IMR-90 (cell line): ENCODE results near the gene ATP5F1D. TPM values are rescaled to one million over a fixed set of nuclear protein-coding genes. Genes with fewer than 3 reads are reported as not detected.

ENCODE experiments used
- ATAC-seq: fragments of 200-7000 bp; cut with Tn5 transposase; 2 replicates; pipeline ENCODE4 v1.9.1; 2020; ENCODE audit warnings: low read depth, mild to moderate bottlenecking, moderate library complexity
- BruUV-seq: library from RNA; stranded (reverse); fragments of 400-500 nt; replicated peaks from 2 replicates; lab custom pipeline; 2021; lab: Mats Ljungman, UMichigan
- CTCF ChIA-PET: fragments of 300-600 bp; formaldehyde crosslinking; extraction: SDS; loops from one replicate; lab custom pipeline; 2021; ENCODE audit warnings: antibody characterized with exemption; lab: Yijun Ruan, JAX
- POLR2A ChIA-PET: fragments of 300-600 bp; sonication (Branson Sonifier 250); formaldehyde crosslinking; loops from one replicate; lab custom pipeline; 2022; ENCODE audit warnings: antibody characterized with exemption; ENCODE audit not compliant: unreplicated experiment; lab: Charles Lee
- DNase-seq: peaks from one replicate; pipeline ENCODE4 v3.0.0; 2013
- H2AFZ ChIP-seq: replicated peaks from 2 replicates; pipeline ENCODE3; 2013; ENCODE audit warnings: low read length, mild to moderate bottlenecking; ENCODE audit not compliant: poor library complexity
- H2AK5ac ChIP-seq: 2 replicates; pipeline ENCODE4 v1.6.1; 2013; ENCODE audit warnings: low read depth, low read length, inconsistent platforms
- H2AK9ac ChIP-seq: replicated peaks from 2 replicates; pipeline ENCODE3; 2013; ENCODE audit warnings: mild to moderate bottlenecking, low read depth, low read length, moderate library complexity; ENCODE audit not compliant: poor library complexity
- H2BK120ac ChIP-seq: 2 replicates; pipeline ENCODE4 v1.6.1; 2013; ENCODE audit warnings: low read depth, low read length, inconsistent platforms
- H2BK15ac ChIP-seq: 3 replicates; pipeline ENCODE4 v1.6.1; 2013; ENCODE audit warnings: low read depth, low read length, inconsistent platforms
- H2BK20ac ChIP-seq: 2 replicates; pipeline ENCODE4 v1.6.1; 2013; ENCODE audit warnings: low read depth, mild to moderate bottlenecking, inconsistent platforms, low read length, moderate library complexity
- H2BK5ac ChIP-seq: 2 replicates; pipeline ENCODE4 v1.6.1; 2013; ENCODE audit warnings: mild to moderate bottlenecking, low read depth, low read length, inconsistent platforms; ENCODE audit not compliant: poor library complexity, severe bottlenecking
- H3K14ac ChIP-seq: replicated peaks from 2 replicates; pipeline ENCODE4 v1.6.1; 2013; ENCODE audit warnings: low read depth, low read length, inconsistent platforms
- H3K18ac ChIP-seq: 2 replicates; pipeline ENCODE4 v1.6.1; 2013; ENCODE audit warnings: low read depth, low read length, control low read depth
- H3K23ac ChIP-seq: 2 replicates; pipeline ENCODE4 v1.6.1; 2013; ENCODE audit warnings: low read depth, low read length, inconsistent platforms
- H3K27ac ChIP-seq: 2 replicates; pipeline ENCODE4 v1.5.1; 2013; ENCODE audit warnings: mild to moderate bottlenecking, control low read depth, low read length; ENCODE audit not compliant: insufficient read depth
- H3K27me3 ChIP-seq: 2 replicates; pipeline ENCODE4 v1.6.1; 2013; ENCODE audit warnings: low read length; ENCODE audit not compliant: control insufficient read depth, insufficient read depth
- H3K36me3 ChIP-seq: 2 replicates; pipeline ENCODE4 v1.6.1; 2013; ENCODE audit warnings: low read length, mixed read lengths; ENCODE audit not compliant: control insufficient read depth, insufficient read depth
- H3K4ac ChIP-seq: 2 replicates; pipeline ENCODE4 v1.6.1; 2013; ENCODE audit warnings: low read depth, low read length, inconsistent platforms
- H3K4me1 ChIP-seq: 2 replicates; pipeline ENCODE4 v1.6.1; 2013; ENCODE audit warnings: low read length, mixed read lengths; ENCODE audit not compliant: control insufficient read depth, insufficient read depth
- H3K4me2 ChIP-seq: 2 replicates; pipeline ENCODE4 v1.6.1; 2013; ENCODE audit warnings: low read depth, mild to moderate bottlenecking, control low read depth, low read length, moderate library complexity
- H3K4me3 ChIP-seq: 2 replicates; pipeline ENCODE4 v1.5.1; 2013; ENCODE audit warnings: low read depth, mild to moderate bottlenecking, control low read depth, low read length, moderate library complexity; ENCODE audit not compliant: insufficient read depth
- H3K56ac ChIP-seq: 2 replicates; pipeline ENCODE4 v1.6.1; 2013; ENCODE audit warnings: low read length, inconsistent platforms; ENCODE audit not compliant: insufficient read depth; ENCODE audit errors: extremely low read depth
- H3K79me1 ChIP-seq, 2 experiments: 2 replicates each; pipeline ENCODE4 v1.6.1; 2013; ENCODE audit warnings: low read length in 2 of 2, inconsistent platforms in 1 of 2, low read depth in 1 of 2
- H3K9ac ChIP-seq: 2 replicates; pipeline ENCODE4 v1.6.1; 2013; ENCODE audit warnings: low read depth, low read length, control low read depth
- H3K9me1 ChIP-seq: 2 replicates; pipeline ENCODE4 v1.6.1; 2013; ENCODE audit warnings: low read length, inconsistent platforms; ENCODE audit not compliant: insufficient read depth
- H3K9me3 ChIP-seq: 2 replicates; pipeline ENCODE4 v1.6.1; 2013; ENCODE audit warnings: low read length; ENCODE audit not compliant: control insufficient read depth, insufficient read depth
- H4K20me1 ChIP-seq: 2 replicates; pipeline ENCODE4 v1.6.1; 2013; ENCODE audit warnings: low read length, inconsistent platforms; ENCODE audit not compliant: insufficient read depth
- H4K5ac ChIP-seq: 2 replicates; pipeline ENCODE4 v1.6.1; 2013; ENCODE audit warnings: mild to moderate bottlenecking, low read depth, low read length, control low read depth
- H4K8ac ChIP-seq, 2 experiments: 2 replicates each; pipeline ENCODE4 v1.6.1; 2013; ENCODE audit warnings: low read depth in 2 of 2, low read length in 2 of 2, control low read depth in 1 of 2, inconsistent platforms in 1 of 2
- H4K91ac ChIP-seq: 2 replicates; pipeline ENCODE4 v1.6.1; 2013; ENCODE audit warnings: low read depth, low read length, inconsistent platforms; ENCODE audit not compliant: insufficient read depth
- FOS ChIP-seq: fragments of 150-350 bp; IDR thresholded peaks from 2 replicates; pipeline ENCODE4 v1.6.1; 2016; ENCODE audit warnings: low read depth, low read length
- MXI1 ChIP-seq: IDR thresholded peaks from 2 replicates; pipeline ENCODE4 v1.6.1; 2012; ENCODE audit warnings: low read depth, mild to moderate bottlenecking, low read length, moderate library complexity, borderline replicate concordance
- USF2 ChIP-seq: fragments of 150-350 bp; IDR thresholded peaks from 2 replicates; pipeline ENCODE4 v1.6.1; 2017; ENCODE audit warnings: mild to moderate bottlenecking, antibody characterized with exemption, low read length, low read depth
- WGBS, 2 experiments: methylation state at CpG; one replicate each; pipeline versions ENCODE4 v1.1.5 to v1.1.7; 2013; ENCODE audit warnings: missing lambda C conversion rate in 2 of 2; ENCODE audit not compliant: insufficient read length in 1 of 2; ENCODE audit errors: extremely low coverage in 2 of 2; 5-methylcytosine and 5-hydroxymethylcytosine counted together
- dilution Hi-C: fragments of 300-500 bp; cut with HindIII; formaldehyde crosslinking; loops from one replicate; pipeline ENCODE4 v1.14.3; 2018; ENCODE audit warnings: low sequenced_read_pairs; ENCODE audit not compliant: unreplicated experiment
- in situ Hi-C: fragments of 300-500 bp; cut with MboI; formaldehyde crosslinking; loops from 3 replicates; pipeline ENCODE4 v1.14.3; 2019; ENCODE audit warnings: low sequenced_read_pairs, inconsistent platforms, mixed read lengths
- intact Hi-C: fragments of 100-400 bp; cut with micrococcal nuclease; formaldehyde crosslinking; loops from 2 replicates; pipeline ENCODE4 v1.10.0; 2022
- polyA plus RNA-seq, 3 experiments: library from polyadenylated mRNA; depleted of rRNA; stranded (reverse); fragments of >200 nt; gene quantifications; 2 replicates each; pipeline ENCODE4 v1.2.3, GENCODE V29; 2012; ENCODE audit warnings: low replicate concordance in 1 of 3
- total RNA-seq: library from RNA; depleted of rRNA; stranded (reverse); fragments of >200 nt; gene quantifications from 2 replicates; pipeline ENCODE4 v1.2.3, GENCODE V29; 2012

The ATP5F1D gene
- total and polyA plus RNA-seq, 2 of the 4 experiments (the other 2 are of a cell fraction), result 7.3 to 140 TPM

GRCh38 chr19:1210227-1210538 lies 31.4 kb upstream of the ATP5F1D start:
- Histone ChIP-seq H4K20me1 (peaks cover 68% of the 10 kb centered on the region), H3K4me2 (no peak overlapping the region), H4K8ac (0 out of 4 replicates have a peak overlapping the region, but pooled peaks of 1 of the 2 experiments have one; percentile 28), H3K36me3 (peaks cover 9% of the 10 kb centered on the region; the same call in 1 of the 2 replicates), H2BK15ac (no peak overlapping the region), H3K79me1 (peaks cover 7 to 78% of the 10 kb centered on the region in 2 experiments), H3K4ac (0 out of 2 replicates have a peak overlapping the region, but pooled peaks have one; percentile 34), H2AK9ac (peak overlapping the region; percentile 87), H3K14ac (peak overlapping the region; percentile 80), H2AFZ (no peak overlapping the region), H3K56ac (no peak overlapping the region), H4K91ac (no peak overlapping the region), H3K4me1 (peaks cover 23% of the 10 kb centered on the region), H3K9ac (no peak overlapping the region), H3K4me3 (no peak overlapping the region), H3K27me3 (no peaks in the 10 kb centered on the region), H2BK120ac (peak overlapping the region; percentile 75), H2AK5ac (peak overlapping the region; percentile 70; the same call in 1 of the 2 replicates), H3K27ac (no peak overlapping the region; the same call in 1 of the 2 replicates), H2BK5ac (peak overlapping the region; percentile 30), H3K23ac (no peak overlapping the region), H4K5ac (no peak overlapping the region), H2BK20ac (no peak overlapping the region), H3K18ac (no peak overlapping the region), H3K9me3 (no peaks in the 10 kb centered on the region), H3K9me1 (peaks cover 23% of the 10 kb centered on the region)
- WGBS, 2 experiments, result 100% methylated on average over 3 of the region's 13 CpGs; no CpG with 5 or more reads in 1 of the 2 experiments
- dilution Hi-C loops, result no loop called here
- BruUV-seq, result no TSS peak
- DNase-seq, result no peak
- CTCF ChIA-PET, result no interaction called here
- POLR2A ChIA-PET, result no interaction called here
- intact Hi-C loops, result no loop called here
- no peak for TF ChIP-seq FOS
- TF ChIP-seq USF2, result no peak
- no peak for TF ChIP-seq MXI1
- in situ Hi-C loops, result no loop called here
- ATAC-seq, result no peak
